ENCODE measurements around the gene ATP11A.

- TF ChIP-seq CTCF (IDR thresholded peaks at IDR 0.05) (no peak), POLR2A (IDR thresholded peaks at IDR 0.05) (no peak)
Measured at GRCh38 chr13:112838038-112838841, 148.4 kb downstream of the ATP11A start.
